SK-N-SH (cell line): ENCODE results near the gene STRIT1.

Source experiments
- CHD2 ChIP-seq: fragments of 150-350 bp; IDR thresholded peaks from 2 replicates; pipeline ENCODE4 v1.6.1; 2018; ENCODE audit warnings: low read length; ENCODE audit not compliant: partially characterized antibody
- EP300 ChIP-seq, 2 experiments: IDR thresholded peaks; 2 replicates each; pipeline versions ENCODE4 v1.4.0 to v1.6.1; 2012; ENCODE audit warnings: borderline replicate concordance in 1 of 2, low read depth in 1 of 2, low read length in 1 of 2
- FOXJ3 ChIP-seq: sonication (generic); formaldehyde crosslinking; IDR thresholded peaks from 2 replicates; pipeline ENCODE4 v1.5.1; 2020; ENCODE audit warnings: mild to moderate bottlenecking, missing genetic modification reagents
- FOXM1 ChIP-seq: IDR thresholded peaks from 2 replicates; pipeline ENCODE4 v1.4.0; 2012; ENCODE audit warnings: low read depth, mild to moderate bottlenecking
- JUND ChIP-seq: IDR thresholded peaks from 2 replicates; pipeline ENCODE4 v1.4.0; 2012
- MXI1 ChIP-seq: IDR thresholded peaks from 2 replicates; pipeline ENCODE4 v1.6.1; 2012; ENCODE audit warnings: mild to moderate bottlenecking, low read depth, low read length, improper control_type of control experiment
- RFX5 ChIP-seq: IDR thresholded peaks from 2 replicates; pipeline ENCODE4 v1.6.1; 2012; ENCODE audit warnings: mild to moderate bottlenecking, improper control_type of control experiment, low read length
- RXRA ChIP-seq: IDR thresholded peaks from 2 replicates; pipeline ENCODE4 v1.4.0; 2012; ENCODE audit warnings: low read depth, mild to moderate bottlenecking, borderline replicate concordance
- TAF1 ChIP-seq: IDR thresholded peaks from 2 replicates; pipeline ENCODE4 v1.6.1; 2012; ENCODE audit warnings: low read depth, mild to moderate bottlenecking, low read length, moderate library complexity, borderline replicate concordance
- TCF12 ChIP-seq: IDR thresholded peaks from 2 replicates; pipeline ENCODE4 v1.4.0; 2012
- YY1 ChIP-seq: IDR thresholded peaks from 2 replicates; pipeline ENCODE4 v1.4.0; 2012; ENCODE audit warnings: low read depth, mild to moderate bottlenecking
- TF ChIP-seq, protein P1 (sequence below): fragments of 200-600 bp; sonication (generic); IDR thresholded peaks from 2 replicates; pipeline ENCODE4 v1.6.1; 2017; ENCODE audit warnings: antibody characterized with exemption, mild to moderate bottlenecking, moderate library complexity
- TF ChIP-seq, protein P2 (sequence below): IDR thresholded peaks from 2 replicates; pipeline ENCODE4; 2012
- TF ChIP-seq, protein P3 (sequence below): IDR thresholded peaks from 2 replicates; pipeline ENCODE4 v1.4.0; 2012; ENCODE audit warnings: low read depth, borderline replicate concordance

DNA sequence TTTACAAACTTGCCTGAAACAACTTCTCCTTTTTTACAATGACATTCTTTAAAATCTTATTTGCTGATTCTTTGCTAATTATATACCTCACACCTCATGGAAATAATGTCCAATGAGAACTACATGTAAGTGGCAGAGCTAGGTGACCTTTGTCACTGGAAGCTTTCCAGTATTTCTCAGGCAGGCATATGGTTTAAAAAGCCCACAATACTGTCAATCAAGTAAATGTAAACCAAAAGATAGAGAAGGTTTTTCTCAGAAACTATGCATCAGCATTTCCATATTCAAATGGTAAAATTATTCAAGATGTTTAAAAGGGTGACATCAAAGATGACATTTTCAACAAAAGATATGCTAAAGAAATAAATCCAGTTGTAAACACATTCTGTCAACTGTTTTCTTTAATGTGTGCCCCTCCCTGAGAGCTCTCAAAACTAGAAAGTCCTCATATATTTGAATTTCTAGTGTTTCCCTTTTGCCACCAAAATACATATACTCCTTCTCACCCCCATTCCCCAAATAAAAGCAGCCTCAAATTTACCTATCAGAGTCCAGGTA, 10.1 kb upstream of the STRIT1 start:
- TF ChIP-seq, protein P1, sequence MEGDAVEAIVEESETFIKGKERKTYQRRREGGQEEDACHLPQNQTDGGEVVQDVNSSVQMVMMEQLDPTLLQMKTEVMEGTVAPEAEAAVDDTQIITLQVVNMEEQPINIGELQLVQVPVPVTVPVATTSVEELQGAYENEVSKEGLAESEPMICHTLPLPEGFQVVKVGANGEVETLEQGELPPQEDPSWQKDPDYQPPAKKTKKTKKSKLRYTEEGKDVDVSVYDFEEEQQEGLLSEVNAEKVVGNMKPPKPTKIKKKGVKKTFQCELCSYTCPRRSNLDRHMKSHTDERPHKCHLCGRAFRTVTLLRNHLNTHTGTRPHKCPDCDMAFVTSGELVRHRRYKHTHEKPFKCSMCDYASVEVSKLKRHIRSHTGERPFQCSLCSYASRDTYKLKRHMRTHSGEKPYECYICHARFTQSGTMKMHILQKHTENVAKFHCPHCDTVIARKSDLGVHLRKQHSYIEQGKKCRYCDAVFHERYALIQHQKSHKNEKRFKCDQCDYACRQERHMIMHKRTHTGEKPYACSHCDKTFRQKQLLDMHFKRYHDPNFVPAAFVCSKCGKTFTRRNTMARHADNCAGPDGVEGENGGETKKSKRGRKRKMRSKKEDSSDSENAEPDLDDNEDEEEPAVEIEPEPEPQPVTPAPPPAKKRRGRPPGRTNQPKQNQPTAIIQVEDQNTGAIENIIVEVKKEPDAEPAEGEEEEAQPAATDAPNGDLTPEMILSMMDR, result no peak
- TF ChIP-seq TCF12 (no peak), EP300 (IDR thresholded peaks at IDR 0.05; ENCODE audit: borderline replicate concordance in 1 of 2, low read depth in 1 of 2, low read length in 1 of 2) (no peak), RFX5 (no peak), JUND (no peak), FOXM1 (no peak), YY1 (no peak), FOXJ3 (no peak), TAF1 (no peak), MXI1 (no peak), RXRA (no peak), CHD2 (no peak)
- TF ChIP-seq, protein P2, sequence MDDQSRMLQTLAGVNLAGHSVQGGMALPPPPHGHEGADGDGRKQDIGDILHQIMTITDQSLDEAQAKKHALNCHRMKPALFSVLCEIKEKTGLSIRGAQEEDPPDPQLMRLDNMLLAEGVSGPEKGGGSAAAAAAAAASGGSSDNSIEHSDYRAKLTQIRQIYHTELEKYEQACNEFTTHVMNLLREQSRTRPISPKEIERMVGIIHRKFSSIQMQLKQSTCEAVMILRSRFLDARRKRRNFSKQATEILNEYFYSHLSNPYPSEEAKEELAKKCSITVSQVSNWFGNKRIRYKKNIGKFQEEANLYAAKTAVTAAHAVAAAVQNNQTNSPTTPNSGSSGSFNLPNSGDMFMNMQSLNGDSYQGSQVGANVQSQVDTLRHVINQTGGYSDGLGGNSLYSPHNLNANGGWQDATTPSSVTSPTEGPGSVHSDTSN, result no peak
- TF ChIP-seq, protein P3, sequence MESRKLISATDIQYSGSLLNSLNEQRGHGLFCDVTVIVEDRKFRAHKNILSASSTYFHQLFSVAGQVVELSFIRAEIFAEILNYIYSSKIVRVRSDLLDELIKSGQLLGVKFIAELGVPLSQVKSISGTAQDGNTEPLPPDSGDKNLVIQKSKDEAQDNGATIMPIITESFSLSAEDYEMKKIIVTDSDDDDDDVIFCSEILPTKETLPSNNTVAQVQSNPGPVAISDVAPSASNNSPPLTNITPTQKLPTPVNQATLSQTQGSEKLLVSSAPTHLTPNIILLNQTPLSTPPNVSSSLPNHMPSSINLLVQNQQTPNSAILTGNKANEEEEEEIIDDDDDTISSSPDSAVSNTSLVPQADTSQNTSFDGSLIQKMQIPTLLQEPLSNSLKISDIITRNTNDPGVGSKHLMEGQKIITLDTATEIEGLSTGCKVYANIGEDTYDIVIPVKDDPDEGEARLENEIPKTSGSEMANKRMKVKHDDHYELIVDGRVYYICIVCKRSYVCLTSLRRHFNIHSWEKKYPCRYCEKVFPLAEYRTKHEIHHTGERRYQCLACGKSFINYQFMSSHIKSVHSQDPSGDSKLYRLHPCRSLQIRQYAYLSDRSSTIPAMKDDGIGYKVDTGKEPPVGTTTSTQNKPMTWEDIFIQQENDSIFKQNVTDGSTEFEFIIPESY, result no peak
